ENCODE results near the gene PDE9A.

The PDE9A gene

GRCh38 chr21:42775123-42775522 is 121.7 kb downstream of the PDE9A start:
- TF ChIP-seq FOXP2 (optimal IDR thresholded peaks at IDR 0.05; ENCODE audit: borderline replicate concordance, extremely low read depth, extremely low read length, insufficient read depth), result no peak
- TF ChIP-seq TAF1 (IDR thresholded peaks at IDR 0.05; ENCODE audit: borderline replicate concordance, insufficient read depth, low read length), result no peak
- no peak for TF ChIP-seq REST (IDR thresholded peaks at IDR 0.05; ENCODE audit: insufficient read depth in 1 of 2, low read depth in 2 of 2, low read length in 2 of 2)
- TF ChIP-seq POLR2AphosphoS5 (IDR thresholded peaks at IDR 0.05; ENCODE audit: low read depth, low read length), result no peak
- TF ChIP-seq SIN3A (IDR thresholded peaks at IDR 0.05; ENCODE audit: borderline replicate concordance, insufficient read depth, low read length), result no peak

- no peak for TF ChIP-seq SIN3A (IDR thresholded peaks at IDR 0.05; ENCODE audit: borderline replicate concordance, insufficient read depth, low read length)
- TF ChIP-seq POLR2AphosphoS5 (IDR thresholded peaks at IDR 0.05; ENCODE audit: low read depth, low read length), result no peak
- no peak for TF ChIP-seq REST (IDR thresholded peaks at IDR 0.05; ENCODE audit: insufficient read depth in 1 of 2, low read depth in 2 of 2, low read length in 2 of 2)
- TF ChIP-seq TAF1 (IDR thresholded peaks at IDR 0.05; ENCODE audit: borderline replicate concordance, insufficient read depth, low read length), result no peak
- TF ChIP-seq FOXP2 (optimal IDR thresholded peaks at IDR 0.05; ENCODE audit: borderline replicate concordance, extremely low read depth, extremely low read length, insufficient read depth), result no peak
These were observed 122.5 kb downstream of the PDE9A start for GRCh38 chr21:42775891-42776290.

- no peak for TF ChIP-seq POLR2AphosphoS5 (IDR thresholded peaks at IDR 0.05; ENCODE audit: low read depth, low read length)
- TF ChIP-seq REST (IDR thresholded peaks at IDR 0.05; ENCODE audit: insufficient read depth in 1 of 2, low read depth in 2 of 2, low read length in 2 of 2), result no peak
- no peak for TF ChIP-seq FOXP2 (optimal IDR thresholded peaks at IDR 0.05; ENCODE audit: borderline replicate concordance, extremely low read depth, extremely low read length, insufficient read depth)
- no peak for TF ChIP-seq TAF1 (IDR thresholded peaks at IDR 0.05; ENCODE audit: borderline replicate concordance, insufficient read depth, low read length)
- no peak for TF ChIP-seq SIN3A (IDR thresholded peaks at IDR 0.05; ENCODE audit: borderline replicate concordance, insufficient read depth, low read length)
These were observed 123.8 kb downstream of the PDE9A start for GRCh38 chr21:42777064-42777756.

GRCh38 chr21:42777757-42778344 is 124.4 kb downstream of the PDE9A start:
- no peak for TF ChIP-seq SIN3A (IDR thresholded peaks at IDR 0.05; ENCODE audit: borderline replicate concordance, insufficient read depth, low read length)
- no peak for TF ChIP-seq FOXP2 (optimal IDR thresholded peaks at IDR 0.05; ENCODE audit: borderline replicate concordance, extremely low read depth, extremely low read length, insufficient read depth)
- no peak for TF ChIP-seq TAF1 (IDR thresholded peaks at IDR 0.05; ENCODE audit: borderline replicate concordance, insufficient read depth, low read length)
- no peak for TF ChIP-seq REST (IDR thresholded peaks at IDR 0.05; ENCODE audit: insufficient read depth in 1 of 2, low read depth in 2 of 2, low read length in 2 of 2)
- no peak for TF ChIP-seq POLR2AphosphoS5 (IDR thresholded peaks at IDR 0.05; ENCODE audit: low read depth, low read length)
